Measurements from ENCODE around the gene TMEM231.
"Not testable (repeated sequence)": the region's sequence is repeated elsewhere in the genome, so short reads cannot be mapped to it uniquely, and the experiment has no call there.

Gene TMEM231

DNA sequence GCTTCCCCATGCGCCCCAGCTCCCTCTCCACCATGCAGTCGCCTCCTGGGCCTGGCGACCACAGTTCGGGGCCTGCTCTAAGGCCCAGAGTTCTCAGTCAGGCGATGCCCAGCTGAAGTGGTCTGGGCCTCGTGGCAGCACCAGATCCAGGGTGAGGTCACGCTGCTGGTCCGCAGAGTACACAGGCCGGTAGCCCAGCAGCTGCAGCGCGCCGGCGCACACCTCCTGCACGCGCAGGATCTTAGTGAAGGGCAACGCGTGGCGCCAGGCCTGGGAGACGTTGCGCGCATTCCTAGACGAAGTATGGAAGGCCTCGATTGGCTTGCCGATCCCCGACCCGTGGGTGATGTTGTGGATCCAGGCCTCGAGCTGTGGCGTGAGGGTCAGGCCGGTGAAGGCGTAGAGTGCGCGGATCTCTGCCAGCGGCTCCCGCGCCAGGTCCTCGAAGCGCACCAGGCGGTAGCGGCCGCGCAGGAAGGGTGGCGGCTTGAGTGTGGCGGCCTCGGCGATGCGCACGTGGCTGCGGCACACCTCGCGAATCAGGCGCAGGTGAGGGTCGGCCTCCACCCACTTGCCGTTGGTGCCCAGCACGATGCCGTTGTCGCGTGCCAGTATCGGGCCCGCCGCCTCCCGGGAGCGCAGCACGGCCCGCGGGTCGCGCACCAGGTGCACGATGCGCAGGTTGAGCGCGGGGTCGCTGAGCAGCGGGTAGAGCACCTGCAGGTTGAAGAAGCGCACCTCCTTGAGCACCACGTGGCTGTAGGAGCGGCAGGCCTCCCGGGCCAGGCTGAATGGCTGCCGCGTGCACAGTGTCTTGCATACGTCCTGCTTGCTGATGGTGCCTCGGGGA, 26.8 kb downstream of the TMEM231 start:
- DNase-seq = no peak

GRCh38 chr16:75527825-75528299, 28.2 kb downstream of the TMEM231 start:
- DNase-seq = no peak

GRCh38 chr16:75526032-75526790, 29.8 kb downstream of the TMEM231 start:
- DNase-seq = no peak

- DNase-seq = no peak
Measured at GRCh38 chr16:75519175-75519574, 36.9 kb downstream of the TMEM231 start.

GRCh38 chr16:75516189-75516966, 39.7 kb downstream of the TMEM231 start:
- DNase-seq = not testable (repeated sequence)

DNA sequence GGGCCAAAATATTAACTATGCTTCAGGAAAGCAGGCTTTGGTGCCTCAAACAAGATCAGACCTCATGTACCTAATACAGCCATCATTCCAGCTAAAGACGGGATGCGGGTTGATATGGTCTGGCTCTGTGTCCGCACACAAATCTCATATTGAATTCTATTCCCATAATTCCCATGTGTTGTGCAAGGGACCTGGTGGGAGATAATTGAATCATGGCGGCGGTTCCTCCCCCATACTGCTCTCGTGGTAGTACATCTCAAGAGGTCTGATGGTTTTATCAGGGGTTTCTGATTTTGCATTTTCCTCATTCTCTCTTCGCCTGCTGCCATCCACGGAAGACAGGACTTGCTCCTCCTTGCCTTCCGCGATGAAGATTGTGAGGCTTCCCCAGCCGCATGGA, 41.8 kb downstream of the TMEM231 start:
- DNase-seq = no peak

DNA sequence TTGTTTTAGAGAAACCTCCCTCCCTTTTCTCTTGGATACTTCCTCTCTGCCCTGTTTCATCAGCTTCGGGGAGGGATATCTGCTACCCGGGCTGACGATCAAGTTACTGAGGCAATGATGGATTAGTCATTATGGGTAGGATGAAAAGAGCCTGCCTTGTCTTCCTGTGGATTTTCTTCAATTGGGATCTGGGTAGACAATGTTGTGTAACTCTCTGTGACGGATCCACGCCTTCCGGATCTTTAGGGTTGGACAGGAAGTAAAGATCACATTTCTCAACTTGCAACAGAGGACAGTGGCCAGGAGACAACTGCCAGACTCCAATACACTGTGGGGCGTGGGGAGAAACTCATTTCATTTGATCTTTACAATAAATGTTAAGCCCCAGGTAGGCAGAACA, 49.5 kb downstream of the TMEM231 start:
- no peak for DNase-seq

DNA sequence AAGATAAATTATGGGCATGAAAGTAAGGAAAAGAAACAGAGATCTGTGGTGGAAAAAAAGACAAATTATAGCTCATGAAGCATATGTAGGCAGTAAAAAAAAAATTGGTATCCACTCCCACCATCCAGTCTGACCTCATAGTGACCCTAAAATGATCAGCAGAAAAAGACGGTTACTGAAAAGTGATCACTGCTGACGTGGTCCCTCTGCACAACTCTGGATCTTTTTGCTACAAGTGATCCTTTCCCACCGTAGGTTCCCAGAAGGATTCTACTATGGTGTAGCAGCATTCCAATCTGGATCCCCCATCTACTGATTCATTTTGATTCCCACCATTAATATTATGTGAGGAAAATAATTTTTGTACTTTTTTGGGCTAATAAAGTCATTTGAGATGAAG, 49.9 kb downstream of the TMEM231 start:
- DNase-seq = no peak

DNA sequence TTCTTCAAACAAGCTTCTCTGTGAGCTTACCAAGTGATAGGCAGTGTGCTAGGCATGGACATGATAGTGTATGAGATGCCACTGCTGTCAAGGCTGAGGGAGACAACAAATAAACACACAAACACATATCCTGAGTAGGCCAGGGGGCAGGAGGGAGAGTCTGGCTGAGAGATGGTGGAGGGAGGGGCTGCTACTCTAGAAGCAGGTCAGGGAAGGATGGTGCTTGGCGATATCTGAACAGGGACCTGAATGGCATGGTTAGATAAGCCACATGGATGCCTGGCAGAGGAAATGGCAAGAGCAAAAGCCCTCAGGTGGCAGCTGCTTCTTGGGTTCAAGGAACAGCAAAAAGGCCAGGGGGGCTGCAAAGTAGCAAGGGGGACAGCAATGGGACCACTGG, 52.3 kb downstream of the TMEM231 start:
- DNase-seq = no peak

DNA sequence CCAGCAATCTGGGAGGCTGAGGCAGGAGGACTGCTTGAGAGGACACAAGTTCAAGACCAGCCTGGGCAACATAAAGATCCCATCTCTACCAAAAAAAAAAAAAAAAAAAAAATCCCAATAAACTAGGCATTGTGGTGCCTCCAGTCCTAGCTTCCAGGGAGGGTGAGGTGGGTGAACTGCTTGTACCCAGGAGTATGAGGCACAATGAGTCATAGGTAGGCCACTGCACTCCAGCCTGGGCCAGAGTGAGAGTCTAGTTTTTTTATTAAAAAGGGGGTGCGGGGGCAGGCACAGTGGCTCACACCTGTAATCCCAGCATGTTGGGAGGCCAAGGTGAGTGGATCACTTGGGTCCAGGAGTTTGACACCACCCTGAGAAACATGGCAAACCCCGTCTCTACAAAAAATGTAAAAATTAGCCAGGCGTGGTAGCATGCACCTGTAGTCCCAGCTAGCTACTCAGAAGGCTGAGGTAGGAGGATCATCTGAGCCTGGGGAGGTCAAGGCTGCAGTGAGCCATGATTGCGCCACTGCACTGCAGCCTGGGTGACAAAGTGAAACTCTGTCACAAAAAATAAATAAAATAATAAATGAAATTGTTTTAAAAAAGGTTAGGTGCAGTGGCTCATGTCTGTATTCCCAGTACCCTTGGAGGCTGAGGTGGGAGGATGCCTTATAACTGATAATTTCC, 53.0 kb downstream of the TMEM231 start:
- no peak for DNase-seq

DNA sequence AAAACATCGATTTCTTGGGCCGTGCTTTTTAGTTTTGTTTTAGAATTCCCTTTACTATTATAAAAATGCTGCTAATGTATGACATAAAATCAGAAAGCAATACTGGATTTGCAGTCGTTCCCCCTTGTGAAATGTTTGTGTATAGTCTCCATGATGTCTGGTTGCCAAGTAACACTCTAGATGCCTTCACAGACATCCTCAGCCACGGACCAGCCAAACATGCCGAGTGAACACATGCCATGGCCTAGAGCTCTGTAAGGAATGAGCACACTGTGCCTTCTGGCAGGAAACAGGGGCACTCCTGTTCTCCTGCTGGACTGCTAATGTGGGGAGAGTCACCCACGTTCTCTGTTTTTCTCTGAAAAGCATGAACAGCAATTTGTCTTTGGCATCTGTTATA, 54.2 kb downstream of the TMEM231 start:
- DNase-seq = not testable (repeated sequence)

DNA sequence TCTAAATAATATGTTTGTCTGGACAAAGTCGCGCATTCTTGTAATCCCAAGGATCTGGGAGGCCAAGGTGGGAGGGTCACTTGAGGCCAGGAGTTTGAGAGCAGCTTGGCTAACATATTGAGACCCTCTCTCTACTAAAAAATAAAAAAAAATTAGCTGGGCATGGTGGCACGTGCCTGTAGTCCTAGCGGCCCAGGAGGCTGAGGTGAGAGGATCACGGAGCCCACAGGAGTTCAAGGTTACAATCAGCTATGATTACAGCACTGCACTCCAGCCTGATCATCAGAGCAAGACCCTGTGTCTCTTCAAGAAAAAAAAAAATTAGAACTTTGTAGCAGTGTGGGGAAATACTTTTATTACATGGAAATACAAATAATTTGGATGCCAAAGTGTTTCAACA, 54.7 kb downstream of the TMEM231 start:
- no peak for DNase-seq

DNA sequence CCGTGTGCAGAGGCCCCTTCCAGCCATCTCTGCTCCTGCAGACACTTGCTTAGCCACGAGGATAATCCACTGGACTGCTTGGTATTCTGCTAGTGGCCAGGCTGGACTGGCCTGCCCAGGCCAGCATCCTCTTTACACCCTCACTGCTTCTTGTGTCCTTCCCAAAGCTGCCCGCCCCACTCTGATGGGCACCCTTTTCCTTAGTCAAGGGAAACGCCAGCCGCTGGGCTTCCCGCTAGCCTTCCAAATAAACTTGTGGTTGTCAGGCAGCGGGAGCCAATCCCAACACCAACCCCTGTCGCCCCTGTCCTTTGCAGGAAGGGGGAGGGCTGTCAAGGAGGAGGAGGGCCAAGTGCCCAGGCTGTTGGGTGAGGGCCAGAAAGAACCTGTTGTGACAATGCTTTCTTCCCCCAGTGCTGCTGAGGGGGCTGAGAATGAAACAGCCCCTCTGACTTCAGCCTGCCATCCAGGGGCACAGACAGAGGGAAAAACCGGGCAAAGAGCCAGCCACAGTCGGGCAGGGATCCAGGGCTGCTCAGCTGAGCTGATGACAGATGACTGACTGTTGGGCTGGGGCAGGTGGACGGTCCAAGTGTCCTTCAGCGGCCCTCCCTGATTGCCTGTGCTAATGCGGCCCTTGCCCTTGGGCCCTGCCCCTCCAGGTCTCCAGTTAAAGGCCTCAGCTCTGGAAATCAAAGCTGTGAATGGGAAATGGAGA, 57.3 kb downstream of the TMEM231 start:
- DNase-seq = not testable (repeated sequence)

- DNase-seq = no peak
Measured at GRCh38 chr16:75497558-75497957, 58.5 kb downstream of the TMEM231 start.

GRCh38 chr16:75495076-75495674, 60.9 kb downstream of the TMEM231 start, which contains the start of gene CHST6:
CHST6 (minus strand) TSS chr16:75495441; CDS start chr16:75479828, 15,613 bp downstream.
- no peak for DNase-seq

DNA sequence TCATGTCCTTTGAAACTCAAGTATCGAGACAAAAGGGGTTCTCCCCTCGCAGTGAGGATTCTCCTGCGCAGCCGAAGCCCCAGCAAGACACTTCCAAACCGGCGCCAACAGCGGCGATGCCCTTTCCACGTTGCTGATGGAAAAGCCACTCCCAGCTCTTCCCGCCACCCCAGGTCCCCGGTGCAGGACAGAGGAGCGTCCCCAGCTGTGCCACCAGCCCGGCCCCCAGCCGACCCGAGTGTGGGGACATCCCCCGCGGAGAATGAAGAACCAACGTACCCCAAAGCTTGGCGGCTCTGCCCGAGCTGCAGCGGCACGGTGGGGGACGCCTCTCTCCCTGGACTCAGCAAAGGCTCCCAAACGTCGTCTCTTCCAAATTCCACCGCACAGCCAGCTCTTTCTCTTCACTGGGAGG, 61.4 kb downstream of the TMEM231 start:
- DNase-seq = no peak

GRCh38 chr16:75494184-75494583, 61.9 kb downstream of the TMEM231 start:
- DNase-seq = no peak

- peak; percentile 32 for DNase-seq
Measured at GRCh38 chr16:75491876-75492275, 64.2 kb downstream of the TMEM231 start.

- no peak for DNase-seq
Measured at GRCh38 chr16:75488322-75488721, 67.7 kb downstream of the TMEM231 start.
